Measurements from ENCODE around the gene ARFGAP3.
"Not testable (repeated sequence)": the region's sequence is repeated elsewhere in the genome, so short reads cannot be mapped to it uniquely, and the experiment has no call there.

ARFGAP3 gene

GRCh38 chr22:42769574-42770447 is 87.3 kb downstream of the ARFGAP3 start:
- DNase-seq (ENCODE audit: low spot score) (peak; percentile 82), FAIRE-seq (peak; percentile 62)

- FAIRE-seq = no peak
- no peak for DNase-seq (ENCODE audit: low spot score)
These were observed 87.9 kb downstream of the ARFGAP3 start for GRCh38 chr22:42769238-42769573.

GRCh38 chr22:42768385-42769035 is 88.6 kb downstream of the ARFGAP3 start:
- DNase-seq (ENCODE audit: low spot score) = no peak
- FAIRE-seq = no peak

GRCh38 chr22:42766860-42767259 is 90.2 kb downstream of the ARFGAP3 start:
- FAIRE-seq (no peak), DNase-seq (ENCODE audit: low spot score) (no peak)

GRCh38 chr22:42764895-42765363 is 92.1 kb downstream of the ARFGAP3 start:
- FAIRE-seq (no peak), DNase-seq (ENCODE audit: low spot score) (no peak)

GRCh38 chr22:42763965-42764480 is 93.0 kb downstream of the ARFGAP3 start:
- no peak for DNase-seq (ENCODE audit: low spot score)
- FAIRE-seq = no peak

GRCh38 chr22:42760806-42761565 is 96.1 kb downstream of the ARFGAP3 start:
- FAIRE-seq (no peak), DNase-seq (ENCODE audit: low spot score) (no peak)

GRCh38 chr22:42758931-42759629 is 98.0 kb downstream of the ARFGAP3 start:
- DNase-seq (ENCODE audit: low spot score) (no peak), FAIRE-seq (no peak)

- peak; percentile 48 for DNase-seq (ENCODE audit: low spot score)
- FAIRE-seq = peak; percentile 8
These were observed 101.5 kb downstream of the ARFGAP3 start for GRCh38 chr22:42755553-42755952.

GRCh38 chr22:42755121-42755520 is 102.0 kb downstream of the ARFGAP3 start:
- FAIRE-seq; DNase-seq (ENCODE audit: low spot score): not testable (repeated sequence)

- no peak for FAIRE-seq
These were observed 102.4 kb downstream of the ARFGAP3 start for GRCh38 chr22:42754658-42755057.

GRCh38 chr22:42752912-42753311 is 104.2 kb downstream of the ARFGAP3 start:
- no peak for FAIRE-seq

More at GRCh38 chr22:42754658-42755057, 102.4 kb downstream of the ARFGAP3 start:
- no peak for DNase-seq (ENCODE audit: low spot score)

GRCh38 chr22:42752230-42752746 is 104.8 kb downstream of the ARFGAP3 start:
- DNase-seq (ENCODE audit: low spot score) (no peak), FAIRE-seq (no peak)

More at GRCh38 chr22:42752912-42753311, 104.2 kb downstream of the ARFGAP3 start:
- no peak for DNase-seq (ENCODE audit: low spot score)

GRCh38 chr22:42750421-42750820 is 106.7 kb downstream of the ARFGAP3 start:
- DNase-seq (ENCODE audit: low spot score); FAIRE-seq: not testable (repeated sequence)

- FAIRE-seq = no peak
These were observed 109.2 kb downstream of the ARFGAP3 start for GRCh38 chr22:42747701-42748513.

More at GRCh38 chr22:42747701-42748513, 109.2 kb downstream of the ARFGAP3 start:
- peak; percentile 52 for DNase-seq (ENCODE audit: low spot score)

Data from RCC 7860 (cell line).